RCC 7860 (cell line): ENCODE data around the gene BDNF.

ENCODE experiments used
- DNase-seq: peaks from one replicate; pipeline ENCODE4 v3.0.0-alpha.2; 2015; ENCODE audit warnings: low spot score
- FAIRE-seq: peaks from 2 replicates; lab custom pipeline; 2012; peaks lifted over from hg19 to GRCh38; lab: Jason Lieb, UNC

BDNF gene

DNA sequence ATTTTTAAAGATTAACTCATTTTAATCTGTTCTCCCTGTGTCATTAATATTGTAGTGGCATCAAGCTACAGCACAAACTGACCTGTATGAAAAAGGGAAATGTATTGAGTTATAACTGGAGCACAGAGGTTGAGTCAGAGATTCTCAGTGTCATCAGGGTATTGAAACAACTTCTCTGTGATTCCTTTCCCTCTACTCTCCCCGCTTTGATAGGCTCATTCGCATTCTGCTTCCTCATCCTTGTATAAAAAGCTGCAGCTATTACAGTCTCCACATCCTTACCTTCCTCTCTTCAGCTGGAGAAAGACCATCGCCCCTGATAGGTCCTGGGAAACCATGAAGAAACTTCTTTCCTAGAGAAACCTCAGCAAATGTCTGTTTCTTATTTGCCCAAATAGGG is 90.0 kb downstream of the BDNF start:
- FAIRE-seq (no peak), DNase-seq (no peak)

GRCh38 chr11:27608951-27609350 is 91.3 kb downstream of the BDNF start:
- FAIRE-seq = no peak
- DNase-seq = no peak

DNA sequence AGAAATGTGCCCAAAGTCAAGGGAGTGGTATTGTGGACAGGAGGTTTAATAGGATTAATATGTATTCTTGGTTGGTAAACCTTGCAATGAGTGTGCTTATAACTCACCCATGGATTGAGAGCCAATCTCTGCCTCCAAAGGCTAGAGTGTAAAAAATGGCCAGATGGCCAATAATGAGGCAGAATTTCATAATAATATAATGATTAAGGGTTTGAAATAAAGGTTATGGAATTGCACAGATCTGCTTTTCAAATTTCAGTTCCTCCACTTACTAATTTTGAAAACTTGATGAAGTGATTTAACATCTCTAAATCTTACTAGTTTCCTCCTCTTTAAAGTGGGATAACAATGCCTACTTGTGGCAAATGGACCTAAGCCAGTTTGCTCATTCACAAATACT is 94.8 kb downstream of the BDNF start:
- FAIRE-seq = no peak

More for the DNA sequence above, 94.8 kb downstream of the BDNF start:
- no peak for DNase-seq
